ENCODE data around the gene OSBPL7.

- TF ChIP-seq NFYB (CRISPR knock-in tag; IDR thresholded peaks at IDR 0.05) (no peak), ZSCAN5A (CRISPR knock-in tag; IDR thresholded peaks at IDR 0.05; ENCODE audit: borderline replicate concordance) (no peak), TCF12 (IDR thresholded peaks at IDR 0.05) (no peak), TCF12 (CRISPR knock-in tag; IDR thresholded peaks at IDR 0.05) (no peak), ADNP (CRISPR knock-in tag; IDR thresholded peaks at IDR 0.05) (no peak), POLR2A (IDR thresholded peaks at IDR 0.05; ENCODE audit: insufficient read depth in 1 of 2, low read depth in 2 of 2, low read length in 2 of 2) (no peak), BRCA1 (CRISPR knock-in tag; IDR thresholded peaks at IDR 0.05) (no peak), POLR2G (IDR thresholded peaks at IDR 0.05; ENCODE audit: low read depth, low read length) (no peak), PHF21A (CRISPR knock-in tag; IDR thresholded peaks at IDR 0.05) (no peak), FOXK2 (IDR thresholded peaks at IDR 0.05) (no peak), RFX3 (CRISPR knock-in tag; IDR thresholded peaks at IDR 0.05) (no peak), THAP11 (CRISPR knock-in tag; IDR thresholded peaks at IDR 0.05) (no peak)
Measured at GRCh38 chr17:47823519-47823918, 1.9 kb upstream of the OSBPL7 start.

Data from HepG2 (cell line).